Neuronal stem cell (in vitro differentiated cells): ENCODE results near the gene ARHGAP31.

Source experiments
- DNase-seq: peaks from one replicate; pipeline ENCODE4 v3.0.0-alpha.2; 2013; ENCODE audit warnings: low spot score
- H2AFZ ChIP-seq: one replicate; pipeline ENCODE4 v1.6.1; 2013; ENCODE audit warnings: mild to moderate bottlenecking, low read length, inconsistent platforms
- H2AK5ac ChIP-seq: 2 replicates; pipeline ENCODE4 v1.6.1; 2013; ENCODE audit warnings: low read depth, mild to moderate bottlenecking, inconsistent platforms, low read length, moderate library complexity, mixed read lengths
- H2BK120ac ChIP-seq: 2 replicates; pipeline ENCODE4 v1.6.1; 2013; ENCODE audit warnings: low read depth, mild to moderate bottlenecking, inconsistent platforms, low read length, moderate library complexity, mixed read lengths
- H2BK12ac ChIP-seq: one replicate; pipeline ENCODE4 v1.6.1; 2013; ENCODE audit warnings: low read length, inconsistent platforms
- H2BK15ac ChIP-seq: 2 replicates; pipeline ENCODE4 v1.6.1; 2013; ENCODE audit warnings: mild to moderate bottlenecking, low read length, inconsistent platforms, mixed read lengths
- H2BK5ac ChIP-seq: one replicate; pipeline ENCODE4 v1.6.1; 2013; ENCODE audit warnings: inconsistent platforms, mild to moderate bottlenecking, low read length, moderate library complexity
- H3K14ac ChIP-seq: one replicate; pipeline ENCODE4 v1.6.1; 2013; ENCODE audit warnings: low read length, inconsistent platforms
- H3K18ac ChIP-seq: 2 replicates; pipeline ENCODE4 v1.6.1; 2013; ENCODE audit warnings: low read length, inconsistent platforms
- H3K23ac ChIP-seq: 2 replicates; pipeline ENCODE4 v1.6.1; 2013; ENCODE audit warnings: low read depth, mild to moderate bottlenecking, mixed read lengths, low read length, inconsistent platforms; ENCODE audit not compliant: poor library complexity
- H3K27ac ChIP-seq: replicated peaks from 3 replicates; pipeline ENCODE4 v1.5.1; 2013; ENCODE audit warnings: low read length, inconsistent platforms
- H3K27me3 ChIP-seq, 3 experiments: 2 replicates each; pipeline ENCODE4 v1.6.1; 2013; ENCODE audit warnings: low read length in 3 of 3, mild to moderate bottlenecking in 2 of 3, inconsistent platforms in 1 of 3, low read depth in 1 of 3, mixed read lengths in 1 of 3, moderate library complexity in 1 of 3; ENCODE audit not compliant: control insufficient read depth in 3 of 3, insufficient read depth in 3 of 3
- H3K36me3 ChIP-seq, 2 donors: replicated peaks in 1 of 2; 2 replicates each; pipeline ENCODE4 v1.6.1; 2013; ENCODE audit warnings: low read length in 2 of 2; ENCODE audit not compliant: control insufficient read depth in 2 of 2, insufficient read depth in 2 of 2
- H3K4ac ChIP-seq: 2 replicates; pipeline ENCODE4 v1.6.1; 2013; ENCODE audit warnings: inconsistent platforms, mild to moderate bottlenecking, low read length, moderate library complexity
- H3K4me1 ChIP-seq, 2 donors: 1 replicate in 1 of 2; 2 replicates in 1 of 2; pipeline ENCODE4 v1.6.1; 2013; ENCODE audit warnings: low read length in 2 of 2, low read depth in 1 of 2; ENCODE audit not compliant: control insufficient read depth in 2 of 2, insufficient read depth in 1 of 2
- H3K4me2 ChIP-seq: one replicate; pipeline ENCODE4 v1.6.1; 2013; ENCODE audit warnings: mild to moderate bottlenecking, low read length, inconsistent platforms; ENCODE audit not compliant: insufficient read depth, poor library complexity, severe bottlenecking
- H3K4me3 ChIP-seq, 2 donors: 2 replicates each; pipeline ENCODE4 v1.5.1; 2013; ENCODE audit warnings: low read length in 2 of 2, mild to moderate bottlenecking in 2 of 2, inconsistent platforms in 1 of 2, moderate library complexity in 1 of 2
- H3K79me1 ChIP-seq: one replicate; pipeline ENCODE4 v1.6.1; 2013; ENCODE audit warnings: low read depth, mild to moderate bottlenecking, inconsistent platforms, low read length, moderate library complexity
- H3K9ac ChIP-seq: one replicate; pipeline ENCODE4 v1.6.1; 2013; ENCODE audit warnings: mild to moderate bottlenecking, low read depth, low read length, inconsistent platforms; ENCODE audit not compliant: poor library complexity
- H3K9me3 ChIP-seq, 2 donors: replicated peaks in 1 of 2; 2 replicates each; pipeline versions ENCODE3 to v1.6.1; 2013; ENCODE audit warnings: low read length in 2 of 2, mild to moderate bottlenecking in 2 of 2, inconsistent platforms in 1 of 2, low read depth in 1 of 2, mixed read lengths in 1 of 2, moderate library complexity in 1 of 2; ENCODE audit not compliant: control insufficient read depth in 2 of 2, insufficient read depth in 1 of 2
- H4K8ac ChIP-seq: one replicate; pipeline ENCODE4 v1.6.1; 2013; ENCODE audit warnings: low read depth, mild to moderate bottlenecking, inconsistent platforms, low read length, moderate library complexity
- H4K91ac ChIP-seq: one replicate; pipeline ENCODE4 v1.6.1; 2013; ENCODE audit warnings: low read length, low read depth, mild to moderate bottlenecking, inconsistent platforms; ENCODE audit not compliant: poor library complexity
- WGBS, 2 donors: extraction: QIAGEN DNeasy Blood & Tissue Kit; methylation state at CpG; one replicate each; pipeline ENCODE4 v1.1.7; 2013; ENCODE audit warnings: missing lambda C conversion rate in 2 of 2, mixed read lengths in 1 of 2; ENCODE audit not compliant: insufficient read length in 2 of 2, insufficient replicate concordance in 1 of 2; ENCODE audit errors: extremely low coverage in 2 of 2; 5-methylcytosine and 5-hydroxymethylcytosine counted together

Gene ARHGAP31

DNA sequence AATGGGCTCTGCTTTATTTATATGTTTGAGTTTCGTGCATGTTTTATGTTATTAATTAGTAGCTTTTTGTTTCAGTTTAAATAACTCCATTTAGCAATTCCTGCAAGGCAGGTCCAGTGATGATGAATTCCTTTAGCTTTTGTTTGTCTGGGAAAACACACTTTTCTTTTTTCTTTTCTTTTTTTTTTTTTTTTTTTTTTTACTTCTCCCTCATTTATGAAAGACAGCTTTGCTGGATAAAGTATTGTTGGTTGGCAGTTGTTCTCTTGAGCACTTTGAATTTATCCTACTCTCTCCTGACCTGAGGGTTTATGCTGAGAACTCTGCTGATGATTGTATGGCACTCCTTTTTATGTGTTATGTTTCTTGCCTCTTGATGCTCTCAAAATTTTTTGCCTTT lies 133.5 kb downstream of the ARHGAP31 start:
- peaks cover 12 to 43% of the 10 kb centered on the region in 2 donors for H3K9me3 ChIP-seq
- H2BK15ac ChIP-seq: no peak overlapping the region
- no peak overlapping the region for H4K91ac ChIP-seq
- no peak overlapping the region for H3K4me3 ChIP-seq
- H3K18ac ChIP-seq: no peak overlapping the region
- H2BK5ac ChIP-seq: no peak overlapping the region
- no CpG with 5 or more reads among the region's 1 CpG for WGBS, 2 donors
- H3K14ac ChIP-seq: no peak overlapping the region
- no peak overlapping the region for H3K4me2 ChIP-seq
- H3K27me3 ChIP-seq: no peaks in the 10 kb centered on the region
- no peak overlapping the region for H3K23ac ChIP-seq
- no peak overlapping the region for H3K27ac ChIP-seq
- H2BK120ac ChIP-seq: no peak overlapping the region
- no peak overlapping the region for H2AFZ ChIP-seq
- peaks cover 13 to 48% of the 10 kb centered on the region in 2 donors for H3K36me3 ChIP-seq
- no peak overlapping the region for H3K9ac ChIP-seq
- no peaks in the 10 kb centered on the region for H3K4me1 ChIP-seq
- H2AK5ac ChIP-seq: no peak overlapping the region
- peak; percentile 2 for DNase-seq
- no peak overlapping the region for H2BK12ac ChIP-seq
- H4K8ac ChIP-seq: no peak overlapping the region
- no peak overlapping the region for H3K4ac ChIP-seq
- no peaks in the 10 kb centered on the region for H3K79me1 ChIP-seq

DNA sequence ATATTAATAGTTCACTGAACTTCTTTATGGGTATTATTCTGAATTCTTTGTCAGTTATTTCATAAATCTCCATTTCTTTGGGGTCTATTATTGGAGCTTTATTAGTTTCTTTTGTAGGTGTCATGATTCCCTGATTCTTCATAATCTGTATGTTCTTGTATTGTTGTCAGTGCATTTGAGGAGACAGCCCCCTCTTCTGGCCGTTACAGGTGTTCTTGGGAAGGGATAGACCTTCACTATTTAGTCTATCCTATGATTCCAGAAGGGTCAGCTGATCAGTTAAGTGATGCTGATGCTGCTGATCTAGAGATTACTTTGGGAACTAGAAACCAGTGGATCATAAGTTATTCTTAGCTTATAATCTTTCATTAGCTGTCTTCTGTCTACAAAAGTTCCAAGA lies 134.4 kb downstream of the ARHGAP31 start:
- H2BK120ac ChIP-seq: no peak overlapping the region
- H3K4me2 ChIP-seq: no peak overlapping the region
- no peak overlapping the region for H2AK5ac ChIP-seq
- H3K4ac ChIP-seq: no peak overlapping the region
- H4K91ac ChIP-seq: no peak overlapping the region
- peaks cover 12 to 43% of the 10 kb centered on the region in 2 donors for H3K9me3 ChIP-seq
- H3K27ac ChIP-seq: no peak overlapping the region
- no peak overlapping the region for H2BK12ac ChIP-seq
- H2AFZ ChIP-seq: no peak overlapping the region
- H3K18ac ChIP-seq: no peak overlapping the region
- H3K4me3 ChIP-seq: no peak overlapping the region
- H4K8ac ChIP-seq: no peak overlapping the region
- H2BK5ac ChIP-seq: no peak overlapping the region
- H3K79me1 ChIP-seq: no peaks in the 10 kb centered on the region
- H2BK15ac ChIP-seq: no peak overlapping the region
- DNase-seq: no peak
- no peak overlapping the region for H3K14ac ChIP-seq
- WGBS, 2 donors: no CpG with 5 or more reads among the region's 1 CpG
- no peaks in the 10 kb centered on the region for H3K27me3 ChIP-seq
- H3K36me3 ChIP-seq: peaks cover 16 to 56% of the 10 kb centered on the region in 2 donors
- no peaks in the 10 kb centered on the region for H3K4me1 ChIP-seq
- no peak overlapping the region for H3K23ac ChIP-seq
- H3K9ac ChIP-seq: no peak overlapping the region

DNA sequence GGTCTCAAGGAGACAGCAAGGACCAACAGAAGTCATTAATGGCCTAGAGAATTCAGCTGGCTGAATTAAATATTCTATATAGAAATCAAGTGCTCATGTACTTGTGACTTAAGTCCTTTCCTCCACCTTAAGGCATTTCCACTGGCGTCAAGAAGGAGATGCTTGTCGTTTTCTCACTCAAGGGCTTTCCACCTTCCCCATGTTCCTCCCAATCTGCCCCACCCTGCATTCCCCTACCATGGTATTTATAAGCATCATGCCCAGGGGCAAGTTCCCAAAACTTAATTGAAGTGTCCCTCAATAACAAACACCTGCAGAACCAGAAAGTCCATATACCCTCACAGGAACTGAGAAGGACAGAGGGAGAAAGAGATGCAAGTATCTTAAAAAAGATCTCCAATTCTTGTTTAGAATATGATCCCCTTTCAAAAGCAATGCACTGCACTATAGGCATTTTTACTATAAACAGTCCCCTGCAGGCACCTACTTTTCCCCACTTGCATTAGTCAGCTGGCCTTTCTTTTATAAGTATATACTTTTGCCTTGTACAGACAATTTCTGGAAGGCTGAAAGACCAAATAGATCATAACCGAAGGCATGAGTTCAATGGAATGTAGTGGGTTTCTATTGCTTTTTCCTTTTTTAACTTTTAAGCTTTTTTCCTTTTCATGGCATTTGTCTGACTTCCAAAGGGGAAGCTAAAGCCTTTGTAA lies 139.6 kb downstream of the ARHGAP31 start:
- Histone ChIP-seq H3K9me3 (peaks cover 12 to 20% of the 10 kb centered on the region in 2 donors), H2BK5ac (no peak overlapping the region), H2AK5ac (no peak overlapping the region), H3K27ac (no peak overlapping the region), H3K4ac (no peak overlapping the region), H3K23ac (no peak overlapping the region), H3K36me3 (peaks cover 37 to 100% of the 10 kb centered on the region in 2 donors), H3K9ac (no peak overlapping the region), H2BK120ac (no peak overlapping the region), H2BK12ac (no peak overlapping the region), H3K4me2 (no peak overlapping the region), H3K14ac (no peak overlapping the region), H4K8ac (no peak overlapping the region), H3K79me1 (peaks cover 2% of the 10 kb centered on the region), H3K27me3 (no peaks in the 10 kb centered on the region), H3K4me1 (no peaks in the 10 kb centered on the region), H3K4me3 (no peak overlapping the region), H4K91ac (no peak overlapping the region), H2BK15ac (no peak overlapping the region), H2AFZ (no peak overlapping the region), H3K18ac (no peak overlapping the region)
- no CpG with 5 or more reads among the region's 3 CpGs for WGBS, 2 donors
- DNase-seq: no peak

DNA sequence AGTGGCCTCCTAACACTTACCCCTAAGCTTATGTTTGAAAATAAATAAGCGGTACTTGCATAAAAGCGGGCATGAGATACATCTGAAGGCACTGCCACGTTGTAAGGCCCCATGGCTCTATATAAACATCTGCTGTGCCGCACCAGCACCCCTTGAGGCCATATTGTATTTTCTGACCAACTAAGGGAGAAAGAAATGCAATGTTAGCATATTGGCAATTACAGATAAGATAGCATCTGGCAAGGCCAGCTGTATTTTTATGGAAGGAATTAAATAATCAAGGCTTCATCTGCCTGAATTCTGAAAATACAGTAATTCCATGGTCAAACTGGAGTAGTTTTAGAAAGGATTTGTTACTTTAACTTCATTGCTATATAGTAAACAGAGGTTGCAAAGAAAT lies 140.5 kb downstream of the ARHGAP31 start:
- Histone ChIP-seq H3K9ac (no peak overlapping the region), H3K4me2 (no peak overlapping the region), H2BK5ac (no peak overlapping the region), H3K79me1 (peaks cover 2% of the 10 kb centered on the region), H3K27ac (no peak overlapping the region), H2BK120ac (no peak overlapping the region), H4K8ac (no peak overlapping the region), H2BK15ac (no peak overlapping the region), H4K91ac (no peak overlapping the region), H3K18ac (no peak overlapping the region), H3K9me3 (peaks cover 11 to 12% of the 10 kb centered on the region in 2 donors), H3K27me3 (no peaks in the 10 kb centered on the region), H3K14ac (no peak overlapping the region), H3K4me3 (no peak overlapping the region), H3K23ac (no peak overlapping the region), H3K4me1 (no peaks in the 10 kb centered on the region), H2AK5ac (no peak overlapping the region), H3K4ac (no peak overlapping the region), H3K36me3 (peaks cover 35 to 99% of the 10 kb centered on the region in 2 donors), H2AFZ (no peak overlapping the region), H2BK12ac (no peak overlapping the region)
- no CpG with 5 or more reads among the region's 4 CpGs for WGBS, 2 donors
- DNase-seq: no peak
